Measurements from ENCODE around the gene RTP3.
"Not testable (repeated sequence)": the region's sequence is repeated elsewhere in the genome, so short reads cannot be mapped to it uniquely, and the experiment has no call there.

The RTP3 gene

GRCh38 chr3:46544771-46545503 lies 47.2 kb downstream of the RTP3 start:
- H3K27me3 Mint-ChIP-seq (ENCODE audit: low read depth, poor library complexity), result peaks cover 9% of the 10 kb centered on the region
- DNase-seq, result no peak
- H3K36me3 Mint-ChIP-seq (ENCODE audit: low read depth), result no peaks in the 10 kb centered on the region
- peaks cover 7% of the 10 kb centered on the region for H3K9me3 Mint-ChIP-seq
- peaks cover 12% of the 10 kb centered on the region for H3K4me1 Mint-ChIP-seq
- TF ChIP-seq CTCF (IDR thresholded peaks at IDR 0.05), result no peak
- H3K4me3 Mint-ChIP-seq, result no peak overlapping the region
- H3K27ac Mint-ChIP-seq, result no peak overlapping the region

- no peak overlapping the region for H3K27ac Mint-ChIP-seq
- peaks cover 11% of the 10 kb centered on the region for H3K9me3 Mint-ChIP-seq
- DNase-seq, result no peak
- H3K4me1 Mint-ChIP-seq, result peaks cover 12% of the 10 kb centered on the region
- TF ChIP-seq CTCF (IDR thresholded peaks at IDR 0.05), result no peak
- no peak overlapping the region for H3K4me3 Mint-ChIP-seq
- H3K36me3 Mint-ChIP-seq (ENCODE audit: low read depth), result no peaks in the 10 kb centered on the region
- H3K27me3 Mint-ChIP-seq (ENCODE audit: low read depth, poor library complexity), result peaks cover 9% of the 10 kb centered on the region
Observed at GRCh38 chr3:46545818-46546630, 48.2 kb downstream of the RTP3 start.

GRCh38 chr3:46546896-46547440 lies 49.2 kb downstream of the RTP3 start:
- no peak for TF ChIP-seq CTCF (IDR thresholded peaks at IDR 0.05)
- no peak overlapping the region for H3K27ac Mint-ChIP-seq
- H3K4me1 Mint-ChIP-seq, result peaks cover 10% of the 10 kb centered on the region
- peaks cover 13% of the 10 kb centered on the region for H3K27me3 Mint-ChIP-seq (ENCODE audit: low read depth, poor library complexity)
- no peak overlapping the region for H3K4me3 Mint-ChIP-seq
- H3K36me3 Mint-ChIP-seq (ENCODE audit: low read depth), result no peaks in the 10 kb centered on the region
- DNase-seq, result no peak
- H3K9me3 Mint-ChIP-seq, result peaks cover 11% of the 10 kb centered on the region

- H3K4me1 Mint-ChIP-seq; H3K36me3 Mint-ChIP-seq (ENCODE audit: low read depth); DNase-seq; H3K27ac Mint-ChIP-seq; H3K4me3 Mint-ChIP-seq: not testable (repeated sequence)
- Mint-ChIP-seq H3K9me3 (peaks cover 11% of the 10 kb centered on the region), H3K27me3 (ENCODE audit: low read depth, poor library complexity) (peaks cover 21% of the 10 kb centered on the region)
Observed at GRCh38 chr3:46548611-46549010, 50.8 kb downstream of the RTP3 start.

- DNase-seq, result no peak
Observed at GRCh38 chr3:46549408-46549904, 51.7 kb downstream of the RTP3 start.

More at GRCh38 chr3:46549408-46549904, 51.7 kb downstream of the RTP3 start:
- Mint-ChIP-seq H3K4me1 (no peaks in the 10 kb centered on the region), H3K27me3 (ENCODE audit: low read depth, poor library complexity) (peaks cover 20% of the 10 kb centered on the region), H3K9me3 (peaks cover 11% of the 10 kb centered on the region), H3K36me3 (ENCODE audit: low read depth) (no peaks in the 10 kb centered on the region), H3K27ac (no peak overlapping the region), H3K4me3 (no peak overlapping the region)
- TF ChIP-seq CTCF (IDR thresholded peaks at IDR 0.05), result no peak

Measured in nephron progenitor cell (in vitro differentiated cells).